ENCODE results near the gene CCDC69.

Gene CCDC69

GRCh38 chr5:151164687-151165392 is 59.1 kb downstream of the CCDC69 start:
- peak; percentile 45 for DNase-seq (ENCODE audit: low read depth)

- DNase-seq (ENCODE audit: low read depth): no peak
These were observed 61.1 kb downstream of the CCDC69 start for GRCh38 chr5:151162776-151163175.

- no peak for DNase-seq (ENCODE audit: low read depth)
These were observed 64.1 kb downstream of the CCDC69 start for GRCh38 chr5:151159649-151160373.

- no peak for DNase-seq (ENCODE audit: low read depth)
These were observed 65.6 kb downstream of the CCDC69 start for GRCh38 chr5:151158287-151158661.

- peak; percentile 56 for DNase-seq (ENCODE audit: low read depth)
These were observed 66.2 kb downstream of the CCDC69 start, which contains the start of gene ANXA6 for GRCh38 chr5:151157426-151158286. Gene ANXA6 (minus strand): TSS chr5:151157779. CDS start chr5:151147901, 9,878 bp downstream.

GRCh38 chr5:151156507-151157420 is 67.1 kb downstream of the CCDC69 start:
- no peak for DNase-seq (ENCODE audit: low read depth)

- DNase-seq (ENCODE audit: low read depth): no peak
These were observed 68.0 kb downstream of the CCDC69 start for GRCh38 chr5:151155775-151156506.

GRCh38 chr5:151154931-151155774 is 68.7 kb downstream of the CCDC69 start:
- DNase-seq (ENCODE audit: low read depth): peak; percentile 57

GRCh38 chr5:151153766-151154272 is 70.1 kb downstream of the CCDC69 start:
- DNase-seq (ENCODE audit: low read depth): peak; percentile 34

GRCh38 chr5:151153300-151153699 is 70.6 kb downstream of the CCDC69 start:
- no peak for DNase-seq (ENCODE audit: low read depth)

- DNase-seq (ENCODE audit: low read depth): no peak
These were observed 72.1 kb downstream of the CCDC69 start for GRCh38 chr5:151151793-151152192.

GRCh38 chr5:151151263-151151660 is 72.6 kb downstream of the CCDC69 start:
- no peak for DNase-seq (ENCODE audit: low read depth)

GRCh38 chr5:151150471-151151262 is 73.2 kb downstream of the CCDC69 start:
- peak; percentile 83 for DNase-seq (ENCODE audit: low read depth)

GRCh38 chr5:151148583-151148982 is 75.3 kb downstream of the CCDC69 start:
- no peak for DNase-seq (ENCODE audit: low read depth)

GRCh38 chr5:151147033-151147432 is 76.9 kb downstream of the CCDC69 start:
- no peak for DNase-seq (ENCODE audit: low read depth)

- DNase-seq (ENCODE audit: low read depth): no peak
These were observed 77.8 kb downstream of the CCDC69 start for GRCh38 chr5:151146061-151146460.

GRCh38 chr5:151144922-151145321 is 79.0 kb downstream of the CCDC69 start:
- no peak for DNase-seq (ENCODE audit: low read depth)

- no peak for DNase-seq (ENCODE audit: low read depth)
These were observed 79.6 kb downstream of the CCDC69 start for GRCh38 chr5:151144275-151144674.

- DNase-seq (ENCODE audit: low read depth): no peak
These were observed 80.2 kb downstream of the CCDC69 start for GRCh38 chr5:151143645-151144044.

Measured in T-helper 22 cell (primary cell).